ENCODE measurements around the gene DLG2. TPM values are rescaled to one million over a fixed set of nuclear protein-coding genes. Genes with fewer than 3 reads are reported as not detected.

Gene DLG2
- total RNA-seq, 1 donor from 2014 or later, result 6.7 TPM

GRCh38 chr11:85154294-85154693 lies 472.9 kb downstream of the DLG2 start:
- DNase-seq (ENCODE audit: low spot score in 2 of 2, unreplicated experiment in 2 of 2), result no peak
- H3K27me3 Mint-ChIP-seq (ENCODE audit: low read depth), result no peaks in the 10 kb centered on the region
- H3K4me1 Mint-ChIP-seq, result no peaks in the 10 kb centered on the region
- H3K36me3 Mint-ChIP-seq, result no peaks in the 10 kb centered on the region
- H3K4me3 Mint-ChIP-seq, result no peak overlapping the region
- TF ChIP-seq CTCF (IDR thresholded peaks at IDR 0.05; ENCODE audit: unreplicated experiment), result no peak
- no peak overlapping the region for H3K27ac Mint-ChIP-seq
- peaks cover 38% of the 10 kb centered on the region for H3K9me3 Mint-ChIP-seq

DNA sequence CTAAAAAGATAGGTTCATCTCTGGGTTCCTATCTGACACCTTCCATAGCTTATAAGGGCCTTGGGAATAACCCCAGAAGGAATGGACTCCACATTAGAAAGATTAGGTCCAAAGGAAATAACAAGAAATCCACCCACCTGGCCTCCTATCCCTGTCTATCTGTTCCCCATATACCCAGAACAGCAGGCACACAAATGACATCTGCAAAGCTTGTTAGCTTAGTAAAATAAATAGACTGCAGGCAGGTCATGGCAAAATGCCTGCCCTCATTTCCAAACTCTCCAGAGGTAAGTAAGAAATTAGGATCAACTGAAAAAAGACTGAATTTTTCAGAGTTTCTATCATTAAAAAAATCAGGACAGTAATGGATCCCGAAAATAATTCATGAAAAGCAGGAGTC lies 489.5 kb downstream of the DLG2 start:
- Mint-ChIP-seq H3K4me1 (peaks cover 3% of the 10 kb centered on the region), H3K27me3 (ENCODE audit: low read depth) (no peaks in the 10 kb centered on the region), H3K4me3 (no peak overlapping the region), H3K9me3 (peaks cover 21% of the 10 kb centered on the region), H3K36me3 (no peaks in the 10 kb centered on the region), H3K27ac (no peak overlapping the region)
- DNase-seq (ENCODE audit: low spot score in 2 of 2, unreplicated experiment in 2 of 2), result no peak
- no peak for TF ChIP-seq CTCF (IDR thresholded peaks at IDR 0.05; ENCODE audit: unreplicated experiment)

DNA sequence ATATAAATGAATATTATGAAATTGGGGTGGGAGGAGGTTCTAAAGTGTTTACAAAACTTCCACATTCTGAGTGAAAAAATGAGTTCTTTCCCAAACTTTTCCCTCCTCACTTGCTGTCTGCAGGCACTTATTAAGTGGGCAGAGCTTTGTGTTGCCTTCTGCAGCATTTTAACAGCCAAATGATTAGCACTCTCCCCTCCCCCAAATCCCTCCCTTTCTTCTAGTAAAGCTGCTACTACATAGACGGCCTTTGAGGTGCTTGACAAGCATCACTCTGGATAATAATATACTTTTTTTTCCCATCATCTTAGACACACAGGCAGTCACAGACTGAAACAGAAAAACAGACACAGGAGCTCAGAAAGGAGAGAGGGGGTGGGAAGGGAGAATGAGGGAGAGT lies 493.5 kb downstream of the DLG2 start:
- no peak overlapping the region for H3K4me3 Mint-ChIP-seq
- H3K27ac Mint-ChIP-seq, result no peak overlapping the region
- no peak for DNase-seq (ENCODE audit: low spot score in 2 of 2, unreplicated experiment in 2 of 2)
- no peaks in the 10 kb centered on the region for H3K36me3 Mint-ChIP-seq
- H3K27me3 Mint-ChIP-seq (ENCODE audit: low read depth), result no peaks in the 10 kb centered on the region
- peaks cover 3% of the 10 kb centered on the region for H3K9me3 Mint-ChIP-seq
- TF ChIP-seq CTCF (IDR thresholded peaks at IDR 0.05; ENCODE audit: unreplicated experiment), result no peak
- peaks cover 6% of the 10 kb centered on the region for H3K4me1 Mint-ChIP-seq

DNA sequence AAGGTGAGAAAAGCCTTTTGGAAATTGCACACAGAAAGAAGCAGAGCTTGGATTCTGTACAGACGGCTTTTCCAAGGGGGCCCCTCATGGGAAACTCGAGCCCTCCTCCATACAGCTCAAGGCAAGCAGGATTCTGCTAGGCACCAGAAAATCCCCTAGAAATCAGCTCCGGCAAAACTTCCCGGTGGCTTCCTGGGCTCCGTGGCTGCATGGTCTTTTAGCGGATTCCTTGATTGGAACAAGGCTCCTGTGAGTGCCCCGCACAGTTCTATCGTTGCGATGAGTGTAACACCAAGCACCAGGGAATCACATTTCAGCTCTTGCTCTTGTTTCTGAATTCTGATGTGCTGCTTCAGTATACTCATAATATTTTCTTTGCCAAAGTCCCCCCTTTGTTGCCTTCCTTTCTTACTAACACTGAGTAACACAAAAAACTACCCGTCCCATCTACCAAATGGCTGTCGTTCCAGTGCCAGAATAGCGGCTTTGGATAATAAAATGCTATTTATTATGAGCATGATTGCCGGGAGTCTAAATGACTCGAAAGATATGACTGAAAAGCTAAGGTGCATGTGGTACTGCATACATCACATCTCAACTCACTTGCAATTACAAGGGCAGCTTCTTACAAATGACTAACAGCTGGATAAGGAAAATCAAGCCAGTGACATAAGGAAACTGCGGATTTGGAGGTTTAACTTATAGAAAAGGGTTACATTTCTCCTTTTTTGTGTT lies 494.1 kb downstream of the DLG2 start:
- peak overlapping the region; percentile 20 for H3K4me3 Mint-ChIP-seq
- H3K27me3 Mint-ChIP-seq (ENCODE audit: low read depth), result no peaks in the 10 kb centered on the region
- no peaks in the 10 kb centered on the region for H3K36me3 Mint-ChIP-seq
- peaks cover 6% of the 10 kb centered on the region for H3K4me1 Mint-ChIP-seq
- no peak overlapping the region for H3K27ac Mint-ChIP-seq
- no peak for TF ChIP-seq CTCF (IDR thresholded peaks at IDR 0.05; ENCODE audit: unreplicated experiment)
- peaks cover 3% of the 10 kb centered on the region for H3K9me3 Mint-ChIP-seq
- peak in 1 of 2 experiments; percentile 39 for DNase-seq (ENCODE audit: low spot score in 2 of 2, unreplicated experiment in 2 of 2)

GRCh38 chr11:85127349-85127748 lies 499.8 kb downstream of the DLG2 start:
- H3K27me3 Mint-ChIP-seq (ENCODE audit: low read depth), result no peaks in the 10 kb centered on the region
- no peaks in the 10 kb centered on the region for H3K36me3 Mint-ChIP-seq
- no peak overlapping the region for H3K4me3 Mint-ChIP-seq
- DNase-seq (ENCODE audit: low spot score in 2 of 2, unreplicated experiment in 2 of 2), result no peak
- peaks cover 5% of the 10 kb centered on the region for H3K4me1 Mint-ChIP-seq
- no peak for TF ChIP-seq CTCF (IDR thresholded peaks at IDR 0.05; ENCODE audit: unreplicated experiment)
- H3K9me3 Mint-ChIP-seq, result peaks cover 3% of the 10 kb centered on the region
- H3K27ac Mint-ChIP-seq, result no peak overlapping the region

All from mesothelial cell of epicardium (in vitro differentiated cells).